GM23338 (cell line): Measurements from ENCODE around the gene PAK1. TPM values are rescaled to one million over a fixed set of nuclear protein-coding genes. Genes with fewer than 3 reads are reported as not detected.
"Not testable (repeated sequence)": the region's sequence is repeated elsewhere in the genome, so short reads cannot be mapped to it uniquely, and the experiment has no call there.

ENCODE experiments used
- ATAC-seq: fragments of 200-7000 bp; cut with Tn5 transposase; 3 replicates; pipeline ENCODE4 v1.9.1; 2020
- DNase-seq: peaks from one replicate; pipeline ENCODE4 v3.0.0-alpha.2; 2015; ENCODE audit warnings: low spot score
- H2AFZ ChIP-seq: fragments of 200-600 bp; sonication (generic); 2 replicates; pipeline ENCODE4 v1.8.0; 2016; ENCODE audit warnings: antibody characterized with exemption, mild to moderate bottlenecking, moderate library complexity
- H3F3A ChIP-seq: fragments of 200-600 bp; sonication (generic); replicated peaks from 2 replicates; pipeline ENCODE4 v1.8.0; 2017; ENCODE audit warnings: antibody characterized with exemption, mixed run types, low read depth
- H3K27ac ChIP-seq: fragments of 200-600 bp; sonication (generic); 2 replicates; pipeline ENCODE4 v1.6.1; 2016; ENCODE audit warnings: low read depth
- H3K27me3 ChIP-seq: fragments of 200-600 bp; sonication (generic); 2 replicates; pipeline ENCODE4 v1.8.0; 2016; ENCODE audit warnings: mild to moderate bottlenecking, mixed run types, moderate library complexity; ENCODE audit not compliant: insufficient read depth
- H3K36me3 ChIP-seq: fragments of 200-600 bp; sonication (generic); 2 replicates; pipeline ENCODE4 v1.8.0; 2016; ENCODE audit warnings: mild to moderate bottlenecking; ENCODE audit not compliant: insufficient read depth
- H3K4me1 ChIP-seq: fragments of 200-600 bp; sonication (generic); 2 replicates; pipeline ENCODE4 v1.8.0; 2016; ENCODE audit warnings: mild to moderate bottlenecking, moderate library complexity; ENCODE audit not compliant: insufficient read depth
- H3K4me2 ChIP-seq: fragments of 200-600 bp; sonication (generic); 2 replicates; pipeline ENCODE4 v1.7.1; 2017; ENCODE audit warnings: mixed run types
- H3K4me3 ChIP-seq: fragments of 200-600 bp; sonication (generic); 2 replicates; pipeline ENCODE4 v1.6.1; 2016; ENCODE audit warnings: mixed run types
- H3K79me2 ChIP-seq: fragments of 200-600 bp; sonication (generic); replicated peaks from 2 replicates; pipeline ENCODE4 v1.8.0; 2017; ENCODE audit warnings: mild to moderate bottlenecking; ENCODE audit not compliant: insufficient read depth
- H3K9me2 ChIP-seq: fragments of 200-600 bp; sonication (generic); 2 replicates; pipeline ENCODE4 v1.8.0; 2017; ENCODE audit not compliant: insufficient read depth
- H4K20me1 ChIP-seq: fragments of 200-600 bp; sonication (generic); replicated peaks from 2 replicates; pipeline ENCODE4 v1.8.0; 2017; ENCODE audit warnings: mild to moderate bottlenecking; ENCODE audit not compliant: insufficient read depth
- H3K27ac Mint-ChIP-seq: 2 replicates; pipeline ENCODE4 v1.8.0; 2020; ENCODE audit warnings: inconsistent platforms, mild to moderate bottlenecking, moderate library complexity, mixed read lengths
- H3K27me3 Mint-ChIP-seq: 3 replicates; pipeline ENCODE4 v1.8.0; 2022; ENCODE audit warnings: low read depth, mild to moderate bottlenecking, moderate library complexity, mixed read lengths, inconsistent platforms; ENCODE audit not compliant: insufficient read depth, poor library complexity
- H3K36me3 Mint-ChIP-seq: 3 replicates; pipeline ENCODE4 v1.8.0; 2021; ENCODE audit warnings: low read depth, mild to moderate bottlenecking, inconsistent platforms, moderate library complexity, mixed read lengths
- H3K4me1 Mint-ChIP-seq: 3 replicates; pipeline ENCODE4 v1.8.0; 2020; ENCODE audit warnings: mild to moderate bottlenecking, inconsistent platforms, mixed read lengths
- H3K4me3 Mint-ChIP-seq: 3 replicates; pipeline ENCODE4 v1.8.0; 2021; ENCODE audit warnings: moderate library complexity, mild to moderate bottlenecking, inconsistent platforms, mixed read lengths
- H3K9me3 Mint-ChIP-seq: 3 replicates; pipeline ENCODE4 v1.8.0; 2020; ENCODE audit warnings: moderate library complexity, mild to moderate bottlenecking, inconsistent platforms, mixed read lengths
- CTCF ChIP-seq, 2 experiments: fragments of 200-600 bp in 1 of 2; sonication (generic) in 1 of 2; conservative IDR thresholded peaks; 2 replicates each; pipeline versions ENCODE4 v1.5.1 to v1.6.1; 2016 to 2017; ENCODE audit warnings: antibody characterized with exemption in 2 of 2, low read depth in 2 of 2, mild to moderate bottlenecking in 2 of 2, moderate library complexity in 1 of 2
- EZH2 ChIP-seq: fragments of 200-600 bp; sonication (generic); IDR thresholded peaks from one replicate; pipeline ENCODE4 v1.8.0; 2017; ENCODE audit warnings: antibody characterized with exemption, mild to moderate bottlenecking, low read depth; ENCODE audit not compliant: unreplicated experiment
- NANOG ChIP-seq: IDR thresholded peaks from 2 replicates; pipeline ENCODE4 v1.6.1; 2016; ENCODE audit warnings: antibody characterized with exemption, borderline replicate concordance
- STAT1 ChIP-seq: IDR thresholded peaks from one replicate; pipeline ENCODE4 v1.6.1; 2016; ENCODE audit warnings: antibody characterized with exemption; ENCODE audit not compliant: unreplicated experiment
- polyA plus RNA-seq: library from polyadenylated mRNA; unstranded; fragments of >200 nt; fragmentation: Nextera tagmentation; extraction: Ambion mirVana; gene quantifications from 2 replicates; pipeline ENCODE4 v1.2.1, GENCODE V29; 2016
- total RNA-seq: library from RNA; depleted of rRNA; stranded (reverse); fragments of >200 nt; shearing (Covaris generic); gene quantifications from 2 replicates; pipeline ENCODE4 v1.2.3, GENCODE V29; 2014
- TF ChIP-seq, protein P1 (sequence below): fragments of 250-450 bp; sonication (Bioruptor Pico); IDR thresholded peaks from 2 replicates; pipeline ENCODE4 v1.5.0; 2020; ENCODE audit warnings: mild to moderate bottlenecking, moderate library complexity

The PAK1 gene
- total and polyA plus RNA-seq, 2 experiments from 2014 or later = 102 to 175 TPM

GRCh38 chr11:77386178-77386577, 87.7 kb downstream of the PAK1 start:
- peaks cover 10% of the 10 kb centered on the region for H4K20me1 ChIP-seq
- Mint-ChIP-seq H3K27ac (no peak overlapping the region; the same call in 1 of the 2 replicates), H3K9me3 (no peaks in the 10 kb centered on the region), H3K4me3 (no peak overlapping the region), H3K36me3 (peaks cover 32% of the 10 kb centered on the region), H3K27me3 (peaks cover 4% of the 10 kb centered on the region), H3K4me1 (no peaks in the 10 kb centered on the region)
- H2AFZ ChIP-seq = no peak overlapping the region
- H3K36me3 ChIP-seq = peaks cover 3% of the 10 kb centered on the region; the same call in 1 of the 2 replicates
- H3K79me2 ChIP-seq = peaks cover 86% of the 10 kb centered on the region
- H3K4me1 ChIP-seq = no peaks in the 10 kb centered on the region
- no peaks in the 10 kb centered on the region for H3K27me3 ChIP-seq
- no peak overlapping the region for H3K4me3 ChIP-seq
- no peak for TF ChIP-seq EZH2
- TF ChIP-seq, protein P1, sequence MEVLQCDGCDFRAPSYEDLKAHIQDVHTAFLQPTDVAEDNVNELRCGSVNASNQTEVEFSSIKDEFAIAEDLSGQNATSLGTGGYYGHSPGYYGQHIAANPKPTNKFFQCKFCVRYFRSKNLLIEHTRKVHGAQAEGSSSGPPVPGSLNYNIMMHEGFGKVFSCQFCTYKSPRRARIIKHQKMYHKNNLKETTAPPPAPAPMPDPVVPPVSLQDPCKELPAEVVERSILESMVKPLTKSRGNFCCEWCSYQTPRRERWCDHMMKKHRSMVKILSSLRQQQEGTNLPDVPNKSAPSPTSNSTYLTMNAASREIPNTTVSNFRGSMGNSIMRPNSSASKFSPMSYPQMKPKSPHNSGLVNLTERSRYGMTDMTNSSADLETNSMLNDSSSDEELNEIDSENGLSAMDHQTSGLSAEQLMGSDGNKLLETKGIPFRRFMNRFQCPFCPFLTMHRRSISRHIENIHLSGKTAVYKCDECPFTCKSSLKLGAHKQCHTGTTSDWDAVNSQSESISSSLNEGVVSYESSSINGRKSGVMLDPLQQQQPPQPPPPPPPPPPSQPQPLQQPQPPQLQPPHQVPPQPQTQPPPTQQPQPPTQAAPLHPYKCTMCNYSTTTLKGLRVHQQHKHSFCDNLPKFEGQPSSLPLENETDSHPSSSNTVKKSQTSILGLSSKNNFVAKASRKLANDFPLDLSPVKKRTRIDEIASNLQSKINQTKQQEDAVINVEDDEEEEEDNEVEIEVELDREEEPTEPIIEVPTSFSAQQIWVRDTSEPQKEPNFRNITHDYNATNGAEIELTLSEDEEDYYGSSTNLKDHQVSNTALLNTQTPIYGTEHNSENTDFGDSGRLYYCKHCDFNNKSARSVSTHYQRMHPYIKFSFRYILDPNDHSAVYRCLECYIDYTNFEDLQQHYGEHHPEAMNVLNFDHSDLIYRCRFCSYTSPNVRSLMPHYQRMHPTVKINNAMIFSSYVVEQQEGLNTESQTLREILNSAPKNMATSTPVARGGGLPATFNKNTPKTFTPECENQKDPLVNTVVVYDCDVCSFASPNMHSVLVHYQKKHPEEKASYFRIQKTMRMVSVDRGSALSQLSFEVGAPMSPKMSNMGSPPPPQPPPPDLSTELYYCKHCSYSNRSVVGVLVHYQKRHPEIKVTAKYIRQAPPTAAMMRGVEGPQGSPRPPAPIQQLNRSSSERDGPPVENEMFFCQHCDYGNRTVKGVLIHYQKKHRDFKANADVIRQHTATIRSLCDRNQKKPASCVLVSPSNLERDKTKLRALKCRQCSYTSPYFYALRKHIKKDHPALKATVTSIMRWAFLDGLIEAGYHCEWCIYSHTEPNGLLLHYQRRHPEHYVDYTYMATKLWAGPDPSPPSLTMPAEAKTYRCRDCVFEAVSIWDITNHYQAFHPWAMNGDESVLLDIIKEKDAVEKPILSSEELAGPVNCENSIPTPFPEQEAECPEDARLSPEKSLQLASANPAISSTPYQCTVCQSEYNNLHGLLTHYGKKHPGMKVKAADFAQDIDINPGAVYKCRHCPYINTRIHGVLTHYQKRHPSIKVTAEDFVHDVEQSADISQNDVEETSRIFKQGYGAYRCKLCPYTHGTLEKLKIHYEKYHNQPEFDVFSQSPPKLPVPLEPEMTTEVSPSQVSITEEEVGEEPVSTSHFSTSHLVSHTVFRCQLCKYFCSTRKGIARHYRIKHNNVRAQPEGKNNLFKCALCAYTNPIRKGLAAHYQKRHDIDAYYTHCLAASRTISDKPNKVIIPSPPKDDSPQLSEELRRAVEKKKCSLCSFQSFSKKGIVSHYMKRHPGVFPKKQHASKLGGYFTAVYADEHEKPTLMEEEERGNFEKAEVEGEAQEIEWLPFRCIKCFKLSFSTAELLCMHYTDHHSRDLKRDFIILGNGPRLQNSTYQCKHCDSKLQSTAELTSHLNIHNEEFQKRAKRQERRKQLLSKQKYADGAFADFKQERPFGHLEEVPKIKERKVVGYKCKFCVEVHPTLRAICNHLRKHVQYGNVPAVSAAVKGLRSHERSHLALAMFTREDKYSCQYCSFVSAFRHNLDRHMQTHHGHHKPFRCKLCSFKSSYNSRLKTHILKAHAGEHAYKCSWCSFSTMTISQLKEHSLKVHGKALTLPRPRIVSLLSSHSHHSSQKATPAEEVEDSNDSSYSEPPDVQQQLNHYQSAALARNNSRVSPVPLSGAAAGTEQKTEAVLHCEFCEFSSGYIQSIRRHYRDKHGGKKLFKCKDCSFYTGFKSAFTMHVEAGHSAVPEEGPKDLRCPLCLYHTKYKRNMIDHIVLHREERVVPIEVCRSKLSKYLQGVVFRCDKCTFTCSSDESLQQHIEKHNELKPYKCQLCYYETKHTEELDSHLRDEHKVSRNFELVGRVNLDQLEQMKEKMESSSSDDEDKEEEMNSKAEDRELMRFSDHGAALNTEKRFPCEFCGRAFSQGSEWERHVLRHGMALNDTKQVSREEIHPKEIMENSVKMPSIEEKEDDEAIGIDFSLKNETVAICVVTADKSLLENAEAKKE = no peak
- no peak for TF ChIP-seq NANOG
- TF ChIP-seq CTCF (conservative IDR thresholded peaks at IDR 0.05; ENCODE audit: low read depth in 2 of 2) = no peak
- no peak for TF ChIP-seq STAT1
- no peak overlapping the region for H3K27ac ChIP-seq
- DNase-seq (no peak), ATAC-seq (no peak)
- H3F3A ChIP-seq = no peaks in the 10 kb centered on the region
- H3K4me2 ChIP-seq = no peak overlapping the region
- H3K9me2 ChIP-seq = no peaks in the 10 kb centered on the region

DNA sequence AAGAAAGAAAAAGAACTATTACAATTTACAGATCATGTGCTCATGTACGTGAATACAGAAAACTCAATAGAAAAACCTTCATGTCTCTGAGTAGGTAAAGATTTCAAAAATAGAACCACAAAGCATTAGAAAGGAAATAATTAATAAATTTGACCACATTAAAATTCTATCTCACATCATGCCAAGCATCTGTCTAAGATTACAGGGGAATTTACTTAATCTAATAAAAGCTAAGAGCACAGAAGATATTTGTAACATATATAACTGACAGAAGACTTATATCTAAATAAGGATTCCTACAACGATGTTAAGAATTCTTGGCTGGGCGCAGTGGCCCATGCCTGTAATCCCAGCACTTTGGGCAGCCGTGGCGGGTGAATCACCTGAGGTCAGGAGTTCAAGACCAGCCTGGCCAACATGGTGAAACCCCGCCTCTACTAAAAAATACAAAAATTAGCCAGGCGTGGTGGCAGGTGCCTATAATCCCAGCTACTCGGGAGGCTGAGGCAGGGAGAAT, 88.6 kb downstream of the PAK1 start:
- ATAC-seq = not testable (repeated sequence)

More for the DNA sequence above, 88.6 kb downstream of the PAK1 start:
- Histone ChIP-seq H3K79me2 (peaks cover 78% of the 10 kb centered on the region), H4K20me1 (peaks cover 10% of the 10 kb centered on the region)
- H3K9me3 Mint-ChIP-seq, H3K4me2 ChIP-seq, DNase-seq, H3K4me1 Mint-ChIP-seq, H3F3A ChIP-seq, H3K4me3 Mint-ChIP-seq, H3K9me2 ChIP-seq, H3K4me3 ChIP-seq, H3K27ac ChIP-seq, H3K4me1 ChIP-seq, H3K27ac Mint-ChIP-seq, H3K27me3 ChIP-seq, H3K36me3 ChIP-seq, H3K27me3 Mint-ChIP-seq, H2AFZ ChIP-seq: not testable (repeated sequence)
- H3K36me3 Mint-ChIP-seq = peaks cover 25% of the 10 kb centered on the region
